Uterus (tissue), 2 donors: ENCODE measurements around the gene APC2.

Experiments
- CTCF ChIP-seq, 4 experiments: fragments of 200-600 bp in 2 of 4; fragments of 450-650 bp in 2 of 4; sonication (generic) in 2 of 4; IDR thresholded peaks; one replicate each; pipeline ENCODE4 v1.5.1; 2016 to 2019; ENCODE audit warnings: antibody characterized with exemption in 4 of 4, mild to moderate bottlenecking in 2 of 4, moderate library complexity in 1 of 4
- POLR2A ChIP-seq, 2 donors: fragments of 450-650 bp; IDR thresholded peaks; one replicate each; pipeline ENCODE4 v1.6.1; 2016; ENCODE audit warnings: antibody characterized with exemption in 2 of 2, mild to moderate bottlenecking in 1 of 2, moderate library complexity in 1 of 2

DNA sequence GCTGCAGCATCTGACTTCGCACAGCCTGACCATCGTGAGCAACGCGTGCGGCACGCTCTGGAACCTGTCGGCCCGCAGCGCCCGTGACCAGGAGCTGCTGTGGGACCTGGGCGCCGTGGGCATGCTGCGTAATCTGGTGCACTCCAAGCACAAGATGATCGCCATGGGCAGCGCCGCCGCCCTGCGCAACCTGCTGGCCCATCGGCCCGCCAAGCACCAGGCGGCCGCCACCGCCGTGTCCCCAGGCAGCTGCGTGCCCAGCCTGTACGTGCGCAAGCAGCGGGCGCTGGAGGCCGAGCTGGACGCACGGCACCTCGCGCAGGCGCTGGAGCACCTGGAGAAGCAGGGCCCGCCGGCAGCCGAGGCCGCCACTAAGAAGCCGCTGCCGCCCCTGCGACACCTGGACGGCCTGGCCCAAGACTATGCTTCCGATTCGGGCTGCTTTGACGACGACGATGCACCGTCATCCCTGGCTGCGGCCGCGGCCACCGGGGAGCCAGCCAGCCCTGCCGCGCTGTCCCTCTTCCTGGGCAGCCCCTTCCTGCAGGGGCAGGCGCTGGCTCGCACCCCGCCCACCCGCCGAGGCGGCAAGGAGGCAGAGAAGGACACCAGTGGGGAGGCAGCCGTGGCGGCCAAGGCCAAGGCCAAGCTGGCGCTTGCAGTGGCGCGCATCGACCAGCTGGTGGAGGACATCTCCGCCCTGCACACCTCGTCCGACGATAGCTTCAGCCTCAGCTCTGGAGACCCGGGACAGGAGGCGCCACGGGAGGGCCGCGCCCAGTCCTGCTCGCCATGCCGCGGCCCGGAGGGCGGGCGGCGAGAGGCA is 15.5 kb downstream of the APC2 start:
- TF ChIP-seq CTCF (IDR thresholded peaks at IDR 0.05) (peak in 2 of 4 experiments; percentile 8 to 25), POLR2A (IDR thresholded peaks at IDR 0.05) (no peak)
